ENCODE measurements around the gene SHLD1. TPM values are rescaled to one million over a fixed set of nuclear protein-coding genes. Genes with fewer than 3 reads are reported as not detected.

SHLD1 gene
- total RNA-seq, 1 experiment from 2014 or later, result 5.9 TPM

GRCh38 chr20:5899444-5899843, 149.2 kb downstream of the SHLD1 start:
- DNase-seq, result no peak
- no peaks in the 10 kb centered on the region for H3F3A ChIP-seq (ENCODE audit: insufficient read depth, low read depth)
- no peak overlapping the region for H3K4me2 ChIP-seq
- no peak for TF ChIP-seq CTCF (conservative IDR thresholded peaks at IDR 0.05)
- no peaks in the 10 kb centered on the region for H3K9me2 ChIP-seq (ENCODE audit: insufficient read depth)
- no peaks in the 10 kb centered on the region for H4K20me1 ChIP-seq (ENCODE audit: insufficient read depth)
- ChIA-PET POLR2A (ENCODE audit: unreplicated experiment) (interaction anchor here (0.6 kb wide), 1 partner anchor 42 kb away, joined by 4 read pairs; no protein-coding TSS in a partner anchor), CTCF (no interaction called here)
- H3K36me3 ChIP-seq (ENCODE audit: low read depth), result no peaks in the 10 kb centered on the region
- intact Hi-C loops (cut with micrococcal nuclease; ENCODE audit: unreplicated experiment), result no loop called here
- no TSS peak for BruUV-seq (replicated peaks)
- no peaks in the 10 kb centered on the region for H3K9me3 ChIP-seq (ENCODE audit: insufficient read depth, low read depth)
- no peaks in the 10 kb centered on the region for H3K4me1 ChIP-seq (replicated peaks; ENCODE audit: insufficient read depth)
- no peak overlapping the region for H3K4me3 ChIP-seq
- H3K27ac ChIP-seq, result no peak overlapping the region
- H3K27me3 ChIP-seq (ENCODE audit: insufficient read depth, low read depth), result peaks cover 79% of the 10 kb centered on the region
- no peaks in the 10 kb centered on the region for H3K79me2 ChIP-seq (ENCODE audit: low read depth)
- no peak overlapping the region for H2AFZ ChIP-seq

- no peak for DNase-seq
- TF ChIP-seq CTCF (conservative IDR thresholded peaks at IDR 0.05), result no peak
- TF ChIP-seq EZH2 (IDR thresholded peaks at IDR 0.05; ENCODE audit: low read depth), result no peak
These were observed 150.7 kb downstream of the SHLD1 start for GRCh38 chr20:5900908-5901307.

GRCh38 chr20:5908981-5909380, 158.8 kb downstream of the SHLD1 start:
- Histone ChIP-seq H3K36me3 (ENCODE audit: low read depth) (no peaks in the 10 kb centered on the region), H3K27me3 (ENCODE audit: insufficient read depth, low read depth) (peaks cover 91% of the 10 kb centered on the region), H3K27ac (no peak overlapping the region), H4K20me1 (ENCODE audit: insufficient read depth) (no peaks in the 10 kb centered on the region; the same call in 1 of the 2 replicates), H3K79me2 (ENCODE audit: low read depth) (no peaks in the 10 kb centered on the region), H2AFZ (no peak overlapping the region), H3K9me3 (ENCODE audit: insufficient read depth, low read depth) (no peaks in the 10 kb centered on the region), H3K4me2 (no peak overlapping the region), H3K9me2 (ENCODE audit: insufficient read depth) (no peaks in the 10 kb centered on the region), H3K4me3 (no peak overlapping the region), H3F3A (ENCODE audit: insufficient read depth, low read depth) (no peaks in the 10 kb centered on the region), H3K4me1 (replicated peaks; ENCODE audit: insufficient read depth) (no peaks in the 10 kb centered on the region)
- intact Hi-C loops (cut with micrococcal nuclease; ENCODE audit: unreplicated experiment), result no loop called here
- no peak for DNase-seq
- TF ChIP-seq CTCF (conservative IDR thresholded peaks at IDR 0.05) (no peak), EZH2 (IDR thresholded peaks at IDR 0.05; ENCODE audit: low read depth) (no peak)
- POLR2A ChIA-PET (ENCODE audit: unreplicated experiment), result no interaction called here
- CTCF ChIA-PET, result no interaction called here
- no TSS peak for BruUV-seq (replicated peaks)

More at GRCh38 chr20:5900908-5901307, 150.7 kb downstream of the SHLD1 start:
- Histone ChIP-seq H3F3A (ENCODE audit: insufficient read depth, low read depth) (no peaks in the 10 kb centered on the region), H3K79me2 (ENCODE audit: low read depth) (no peaks in the 10 kb centered on the region), H3K4me3 (no peak overlapping the region), H2AFZ (no peak overlapping the region), H3K27me3 (ENCODE audit: insufficient read depth, low read depth) (peaks cover 79% of the 10 kb centered on the region), H3K36me3 (ENCODE audit: low read depth) (no peaks in the 10 kb centered on the region), H3K4me2 (no peak overlapping the region), H3K9me3 (ENCODE audit: insufficient read depth, low read depth) (no peaks in the 10 kb centered on the region), H3K4me1 (replicated peaks; ENCODE audit: insufficient read depth) (no peaks in the 10 kb centered on the region), H3K9me2 (ENCODE audit: insufficient read depth) (no peaks in the 10 kb centered on the region), H4K20me1 (ENCODE audit: insufficient read depth) (no peaks in the 10 kb centered on the region), H3K27ac (no peak overlapping the region)
- intact Hi-C loops (cut with micrococcal nuclease; ENCODE audit: unreplicated experiment), result no loop called here
- ChIA-PET POLR2A (ENCODE audit: unreplicated experiment) (no interaction called here), CTCF (no interaction called here)
- no TSS peak for BruUV-seq (replicated peaks)

Measured in PC-9 (cell line).